ENCODE results near the gene BCL11B. TPM values are rescaled to one million over a fixed set of nuclear protein-coding genes. Genes with fewer than 3 reads are reported as not detected.

The BCL11B gene
- total RNA-seq, 6 donors from 2014 or later: 1.1 to 4.5 (median 2.2) TPM

GRCh38 chr14:99245564-99246511 lies 26.2 kb downstream of the BCL11B start:
- Histone ChIP-seq H3K27ac (peak overlapping the region in 3 of 4 donors; percentile 6 to 67 (median 7)), H3K9me3 (no peaks in the 10 kb centered on the region), H3K4me3 (peak overlapping the region in 2 of 4 donors; percentile 19 to 34), H3K4me1 (peaks cover 0 to 21% (median 10%) of the 10 kb centered on the region in 4 donors), H3K27me3 (peaks cover 0 to 25% (median 9%) of the 10 kb centered on the region in 4 donors), H3K36me3 (no peaks in the 10 kb centered on the region)
- DNase-seq: peak in 1 of 2 donors; percentile 82
- 0 to 7% methylated on average over 6 to 60 of the region's 83 CpGs for WGBS, 2 donors
- no peak for TF ChIP-seq POLR2A (IDR thresholded peaks at IDR 0.05)
- TF ChIP-seq EP300 (IDR thresholded peaks at IDR 0.05): no peak
- TF ChIP-seq POLR2AphosphoS5 (IDR thresholded peaks at IDR 0.05): no peak
- no peak for TF ChIP-seq CTCF (IDR thresholded peaks at IDR 0.05)
- ATAC-seq (ENCODE audit: low FRiP score in 2 of 2): peak in 1 of 2 donors; percentile 39

DNA sequence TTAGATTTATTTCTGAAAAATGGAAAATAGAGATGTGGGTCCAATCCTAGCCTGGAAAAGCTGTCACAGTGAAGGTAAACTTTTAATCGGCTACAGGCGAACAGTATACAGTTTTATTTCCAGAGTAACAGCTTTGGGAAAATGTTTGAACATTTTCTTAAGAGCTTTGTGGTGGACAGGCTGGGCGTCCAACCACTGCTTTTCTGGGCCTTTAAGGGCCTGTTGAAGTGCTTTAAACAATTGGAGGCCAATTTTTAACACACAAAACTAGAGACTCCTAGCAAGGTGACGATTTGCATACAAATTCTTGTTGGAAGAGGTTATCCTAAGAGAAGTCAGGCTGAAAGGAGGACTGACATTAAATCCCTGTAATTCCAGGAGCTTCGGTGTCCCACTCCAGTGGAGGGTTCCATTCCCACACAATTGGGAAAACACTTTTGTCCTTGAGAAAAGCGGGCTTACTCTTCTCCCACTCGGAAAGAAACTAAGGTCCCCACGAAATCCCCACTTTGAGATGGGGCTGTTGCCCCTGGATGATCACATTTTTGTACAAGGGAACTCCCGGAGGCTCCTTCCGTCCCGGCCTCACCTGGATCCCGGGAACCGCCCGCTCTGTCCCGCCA lies 26.9 kb downstream of the BCL11B start:
- Histone ChIP-seq H3K4me3 (peak overlapping the region in 1 of 4 donors; percentile 34), H3K36me3 (no peaks in the 10 kb centered on the region), H3K9me3 (no peaks in the 10 kb centered on the region), H3K4me1 (peaks cover 0 to 21% (median 10%) of the 10 kb centered on the region in 4 donors), H3K27me3 (peaks cover 0 to 25% (median 9%) of the 10 kb centered on the region in 4 donors), H3K27ac (peak overlapping the region in 2 of 4 donors; percentile 7 to 67)
- 17 to 46% methylated on average over 8 to 15 of the region's 15 CpGs for WGBS, 2 donors
- DNase-seq (no peak), ATAC-seq (ENCODE audit: low FRiP score in 2 of 2) (no peak)
- TF ChIP-seq POLR2AphosphoS5 (IDR thresholded peaks at IDR 0.05) (no peak), EP300 (IDR thresholded peaks at IDR 0.05) (no peak), CTCF (IDR thresholded peaks at IDR 0.05) (no peak), POLR2A (IDR thresholded peaks at IDR 0.05) (no peak)

DNA sequence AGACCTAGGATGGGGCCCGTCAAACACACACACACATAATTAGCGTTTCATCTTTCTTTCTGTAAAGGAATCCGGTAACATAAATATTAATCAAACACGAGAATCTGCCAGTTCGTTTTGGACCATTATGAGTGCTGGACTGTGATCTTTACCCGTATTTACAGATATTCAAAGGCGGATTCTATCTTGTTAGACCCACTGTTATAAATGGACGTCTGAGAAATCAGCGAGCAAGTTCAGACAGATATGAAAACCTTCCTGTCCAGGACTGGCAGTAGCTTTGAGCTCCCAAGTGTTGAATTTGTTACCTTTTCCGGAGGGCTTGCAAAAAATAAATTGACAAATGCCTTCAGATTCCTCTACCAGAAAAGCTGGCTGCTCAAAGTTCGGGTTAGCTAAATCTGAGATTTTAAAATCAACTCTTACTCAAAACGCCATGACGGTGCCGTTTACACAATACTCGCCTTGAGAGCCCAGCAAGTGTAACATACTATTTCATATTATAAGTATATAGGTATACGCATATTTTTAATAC lies 27.6 kb downstream of the BCL11B start:
- no peak overlapping the region for H3K4me3 ChIP-seq
- peak overlapping the region in 2 of 4 donors; percentile 11 to 43 for H3K27ac ChIP-seq
- WGBS, 2 donors: 53 to 64% methylated on average over 16 of the region's 16 CpGs
- TF ChIP-seq POLR2AphosphoS5 (IDR thresholded peaks at IDR 0.05): no peak
- TF ChIP-seq POLR2A (IDR thresholded peaks at IDR 0.05): no peak
- no peak for TF ChIP-seq CTCF (IDR thresholded peaks at IDR 0.05)
- TF ChIP-seq EP300 (IDR thresholded peaks at IDR 0.05): no peak
- H3K9me3 ChIP-seq: no peaks in the 10 kb centered on the region
- no peaks in the 10 kb centered on the region for H3K36me3 ChIP-seq
- DNase-seq: no peak
- no peak for ATAC-seq (ENCODE audit: low FRiP score in 2 of 2)
- H3K27me3 ChIP-seq: peaks cover 0 to 25% (median 9%) of the 10 kb centered on the region in 4 donors
- peaks cover 0 to 21% (median 10%) of the 10 kb centered on the region in 4 donors for H3K4me1 ChIP-seq

DNA sequence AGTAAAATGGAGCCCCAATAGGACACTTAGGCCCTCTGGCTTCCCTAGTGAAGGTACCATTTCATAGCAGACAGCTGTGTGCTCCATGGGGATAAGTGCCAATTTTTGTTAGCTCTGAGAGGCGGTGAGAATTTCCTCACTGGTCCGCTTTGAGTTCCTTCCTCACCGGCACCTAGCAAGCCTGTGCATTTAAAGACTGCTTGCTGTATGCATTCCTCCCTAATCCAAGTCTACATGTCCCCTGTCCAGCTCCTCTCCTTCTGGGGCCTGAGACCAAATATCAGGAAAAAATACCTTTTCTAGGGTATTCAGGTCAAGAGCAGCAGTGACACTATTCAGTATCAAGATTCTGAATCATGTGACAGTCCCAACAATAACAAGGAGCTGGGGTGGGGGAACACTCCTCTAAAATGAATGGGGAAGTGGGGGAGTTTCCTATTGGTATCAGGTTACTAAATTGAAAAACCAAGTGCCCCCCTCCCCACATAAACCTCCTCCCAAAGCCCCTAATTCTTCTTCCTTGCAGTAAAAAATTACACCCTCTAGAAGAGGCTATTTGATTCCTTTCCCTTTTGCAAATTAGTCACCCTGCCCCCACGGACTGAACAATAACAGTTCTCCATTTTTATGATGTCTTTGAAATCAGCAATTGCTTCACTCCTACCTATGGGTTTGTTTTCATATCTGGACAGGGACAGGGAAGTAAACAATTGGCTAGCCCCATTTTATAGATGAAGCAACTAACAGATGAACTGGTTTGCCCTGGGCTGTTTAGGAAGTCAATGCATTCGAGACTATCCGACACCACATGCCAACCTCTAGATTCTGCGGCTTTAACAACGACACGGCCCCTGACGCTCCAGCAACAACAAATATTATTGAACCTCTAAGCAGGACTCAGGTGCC lies 28.9 kb downstream of the BCL11B start:
- Histone ChIP-seq H3K27ac (peak overlapping the region in 2 of 4 donors; percentile 18 to 54), H3K4me1 (peaks cover 0 to 21% (median 10%) of the 10 kb centered on the region in 4 donors), H3K4me3 (no peak overlapping the region), H3K36me3 (no peaks in the 10 kb centered on the region), H3K27me3 (peaks cover 0 to 25% (median 9%) of the 10 kb centered on the region in 4 donors), H3K9me3 (no peaks in the 10 kb centered on the region)
- TF ChIP-seq POLR2A (IDR thresholded peaks at IDR 0.05) (no peak), CTCF (IDR thresholded peaks at IDR 0.05) (no peak), EP300 (IDR thresholded peaks at IDR 0.05) (no peak), POLR2AphosphoS5 (IDR thresholded peaks at IDR 0.05) (no peak)
- WGBS, 2 donors: 72 to 77% methylated on average over 10 of the region's 10 CpGs
- ATAC-seq (ENCODE audit: low FRiP score in 2 of 2): no peak
- no peak for DNase-seq

Data from upper lobe of left lung (tissue), 6 donors.